Activated CD4-positive, alpha-beta T cell treated with anti-CD3 and anti-CD28 coated beads for 36 hours (primary cell): Measurements from ENCODE around the gene CSF1R. TPM values are rescaled to one million over a fixed set of nuclear protein-coding genes. Genes with fewer than 3 reads are reported as not detected.

ENCODE experiments used
- ATAC-seq: fragments of 200-7000 bp; cut with Tn5 transposase; one replicate; pipeline ENCODE4 v1.10.0; 2021; ENCODE audit warnings: mild to moderate bottlenecking, moderate library complexity
- CTCF ChIA-PET: fragments of 350-600 bp; sonication (Branson Sonifier 250); formaldehyde crosslinking; loops from one replicate; lab custom pipeline; 2021; ENCODE audit warnings: antibody characterized with exemption; lab: Charles Lee
- POLR2A ChIA-PET: fragments of 350-600 bp; sonication (Branson Sonifier 250); formaldehyde crosslinking; loops from one replicate; lab custom pipeline; 2021; ENCODE audit warnings: antibody characterized with exemption, inconsistent platforms; lab: Charles Lee
- DNase-seq: peaks from one replicate; pipeline ENCODE4 v3.0.0-alpha.2; 2020
- H3K27ac Mint-ChIP-seq: one replicate; pipeline ENCODE4 v1.8.0; 2021; ENCODE audit warnings: mixed read lengths
- H3K27me3 Mint-ChIP-seq: one replicate; pipeline ENCODE4 v1.8.0; 2021; ENCODE audit warnings: mixed read lengths
- H3K36me3 Mint-ChIP-seq: one replicate; pipeline ENCODE4 v1.8.0; 2021; ENCODE audit warnings: low read depth, mixed read lengths
- H3K4me1 Mint-ChIP-seq: one replicate; pipeline ENCODE4 v1.8.0; 2021; ENCODE audit warnings: mixed read lengths
- H3K4me3 Mint-ChIP-seq: one replicate; pipeline ENCODE4 v1.8.0; 2021; ENCODE audit warnings: mild to moderate bottlenecking, moderate library complexity, mixed read lengths
- H3K9me3 Mint-ChIP-seq: one replicate; pipeline ENCODE4 v1.8.0; 2021; ENCODE audit warnings: low read depth, mixed read lengths
- intact Hi-C, 2 experiments: fragments of 100-400 bp; cut with DNase I in 1 of 2; cut with micrococcal nuclease in 1 of 2; formaldehyde crosslinking; loops; one replicate each; pipeline versions ENCODE4 v1.14.2 to v1.15.1; 2022 to 2024; cut with DNase I, micrococcal nuclease
- total RNA-seq, 2 experiments: library from RNA; stranded (reverse); gene quantifications; one replicate each; pipeline ENCODE4 v1.2.3, GENCODE V29; 2021

The CSF1R gene
- total RNA-seq, 2 experiments from 2014 or later = 0.41 to 0.76 TPM

DNA sequence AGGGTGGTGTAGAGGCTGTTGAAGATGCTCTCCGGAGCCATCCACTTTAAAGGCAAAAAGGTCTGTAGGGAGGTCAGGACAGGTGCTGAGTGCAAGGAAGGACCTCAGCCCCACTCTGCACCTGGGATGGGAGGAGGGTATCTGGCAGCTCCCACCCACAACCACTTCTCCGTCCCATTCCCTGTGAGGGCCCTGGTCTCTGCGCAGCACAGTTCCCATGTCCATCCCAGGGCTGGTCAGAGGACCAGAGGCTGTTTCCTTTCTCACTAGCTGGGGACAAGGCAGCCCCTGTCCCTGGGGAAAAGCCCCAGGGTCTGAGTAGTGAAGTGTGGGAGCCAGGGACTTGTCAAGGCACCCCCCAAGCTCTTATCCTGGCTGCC lies 33.7 kb upstream of the CSF1R start:
- no peaks in the 10 kb centered on the region for H3K36me3 Mint-ChIP-seq
- H3K27me3 Mint-ChIP-seq = no peaks in the 10 kb centered on the region
- ChIA-PET POLR2A (no interaction called here), CTCF (interaction anchor here (0.9 kb wide), 1 partner anchor 14 kb away, joined by 3 read pairs; no protein-coding TSS in a partner anchor)
- no peak for DNase-seq
- H3K27ac Mint-ChIP-seq = no peak overlapping the region
- no peaks in the 10 kb centered on the region for H3K4me1 Mint-ChIP-seq
- ATAC-seq = no peak
- intact Hi-C loops = loop anchor here in 1 of 2 experiments (5.0 kb wide), 1 partner anchor 118 kb away; the partner anchor contains the start of genes HMGXB3 and TIGD6
- H3K9me3 Mint-ChIP-seq = no peaks in the 10 kb centered on the region
- no peak overlapping the region for H3K4me3 Mint-ChIP-seq

- ChIA-PET CTCF (interaction anchor here (0.9 to 1.2 kb wide), 2 partner anchors 10 to 15 kb away, joined by 3 read pairs; no protein-coding TSS in a partner anchor), POLR2A (no interaction called here)
- Mint-ChIP-seq H3K27ac (no peak overlapping the region), H3K27me3 (no peaks in the 10 kb centered on the region), H3K4me1 (no peaks in the 10 kb centered on the region), H3K4me3 (no peak overlapping the region), H3K36me3 (no peaks in the 10 kb centered on the region), H3K9me3 (no peaks in the 10 kb centered on the region)
- ATAC-seq (peak; percentile 58), DNase-seq (peak; percentile 35)
- intact Hi-C loops = loop anchor here in 1 of 2 experiments (5.0 kb wide), 1 partner anchor 117 kb away; the partner anchor contains the start of genes HMGXB3 and TIGD6
Observed at GRCh38 chr5:150119421-150120061, 33.2 kb upstream of the CSF1R start.

GRCh38 chr5:150118561-150119229 lies 32.3 kb upstream of the CSF1R start:
- POLR2A ChIA-PET = no interaction called here
- H3K27ac Mint-ChIP-seq = no peak overlapping the region
- H3K4me1 Mint-ChIP-seq = no peaks in the 10 kb centered on the region
- H3K4me3 Mint-ChIP-seq = no peak overlapping the region
- no peaks in the 10 kb centered on the region for H3K36me3 Mint-ChIP-seq
- no peaks in the 10 kb centered on the region for H3K9me3 Mint-ChIP-seq
- intact Hi-C loops = no loop called here
- H3K27me3 Mint-ChIP-seq = no peaks in the 10 kb centered on the region
- ATAC-seq = no peak
- CTCF ChIA-PET = interaction anchor here (0.7 to 1.3 kb wide), 6 partner anchors 9 to 459 kb away, joined by 3 read pairs; no protein-coding TSS in a partner anchor
- DNase-seq = no peak

- intact Hi-C loops = no loop called here
- DNase-seq (no peak), ATAC-seq (no peak)
- no peaks in the 10 kb centered on the region for H3K4me1 Mint-ChIP-seq
- H3K27me3 Mint-ChIP-seq = no peaks in the 10 kb centered on the region
- POLR2A ChIA-PET = no interaction called here
- CTCF ChIA-PET = interaction anchor here (0.7 to 1.3 kb wide), 5 partner anchors 11 to 459 kb away, joined by 3 read pairs; no protein-coding TSS in a partner anchor
- H3K36me3 Mint-ChIP-seq = no peaks in the 10 kb centered on the region
- H3K9me3 Mint-ChIP-seq = no peaks in the 10 kb centered on the region
- H3K4me3 Mint-ChIP-seq = no peak overlapping the region
- H3K27ac Mint-ChIP-seq = no peak overlapping the region
Observed at GRCh38 chr5:150117945-150118560, 31.7 kb upstream of the CSF1R start.

- no peak overlapping the region for H3K27ac Mint-ChIP-seq
- DNase-seq (no peak), ATAC-seq (no peak)
- H3K4me3 Mint-ChIP-seq = no peak overlapping the region
- no peaks in the 10 kb centered on the region for H3K9me3 Mint-ChIP-seq
- POLR2A ChIA-PET = interaction anchor here (0.6 kb wide), 1 partner anchor 126 kb away, joined by 4 read pairs; no protein-coding TSS in a partner anchor
- no peaks in the 10 kb centered on the region for H3K27me3 Mint-ChIP-seq
- CTCF ChIA-PET = interaction anchor here (0.6 kb wide), 1 partner anchor 408 kb away, joined by 4 read pairs; no protein-coding TSS in a partner anchor
- H3K36me3 Mint-ChIP-seq = no peaks in the 10 kb centered on the region
- intact Hi-C loops = no loop called here
- H3K4me1 Mint-ChIP-seq = no peaks in the 10 kb centered on the region
Observed at GRCh38 chr5:150116667-150117400, 30.5 kb upstream of the CSF1R start.

DNA sequence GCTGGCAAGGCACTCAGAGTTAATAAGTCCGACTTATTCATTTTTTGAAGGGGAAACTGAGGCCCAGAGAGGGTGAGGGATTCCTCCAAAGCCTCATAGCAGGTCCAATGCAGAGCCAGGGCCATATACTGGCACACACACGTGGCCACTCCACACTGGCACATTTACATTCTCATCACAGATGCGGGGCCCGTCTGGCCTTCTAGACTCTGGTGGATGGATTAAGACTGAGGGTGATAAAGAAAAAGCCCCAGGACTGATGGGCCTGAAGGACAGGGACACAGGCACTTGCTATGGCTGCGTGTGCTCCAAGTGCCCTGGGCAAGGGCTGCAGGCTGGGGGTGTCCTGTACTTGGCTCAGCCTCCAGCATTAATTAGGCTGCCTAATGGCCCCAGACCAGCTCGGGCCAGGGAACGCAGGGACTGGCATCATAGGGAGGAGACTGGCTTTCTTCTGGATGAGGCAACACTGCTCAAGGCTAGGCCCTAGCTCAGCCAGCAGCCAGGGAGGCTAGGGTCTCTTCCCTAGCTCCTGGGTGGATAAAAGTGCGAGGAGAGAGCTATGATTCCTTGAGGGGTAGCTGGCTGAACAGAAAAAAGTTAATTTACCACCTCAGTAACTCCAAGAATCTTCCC lies 28.5 kb upstream of the CSF1R start:
- H3K36me3 Mint-ChIP-seq = no peaks in the 10 kb centered on the region
- ATAC-seq (no peak), DNase-seq (no peak)
- H3K9me3 Mint-ChIP-seq = no peaks in the 10 kb centered on the region
- intact Hi-C loops = no loop called here
- no peak overlapping the region for H3K27ac Mint-ChIP-seq
- no peak overlapping the region for H3K4me3 Mint-ChIP-seq
- H3K27me3 Mint-ChIP-seq = no peaks in the 10 kb centered on the region
- ChIA-PET CTCF (no interaction called here), POLR2A (no interaction called here)
- H3K4me1 Mint-ChIP-seq = no peaks in the 10 kb centered on the region

- intact Hi-C loops = no loop called here
- H3K9me3 Mint-ChIP-seq = no peaks in the 10 kb centered on the region
- ChIA-PET POLR2A (no interaction called here), CTCF (interaction anchor here (1.0 kb wide), 1 partner anchor 12 kb away, joined by 5 read pairs; no protein-coding TSS in a partner anchor)
- H3K4me3 Mint-ChIP-seq = no peak overlapping the region
- DNase-seq (no peak), ATAC-seq (no peak)
- no peaks in the 10 kb centered on the region for H3K4me1 Mint-ChIP-seq
- no peaks in the 10 kb centered on the region for H3K27me3 Mint-ChIP-seq
- no peaks in the 10 kb centered on the region for H3K36me3 Mint-ChIP-seq
- H3K27ac Mint-ChIP-seq = no peak overlapping the region
Observed at GRCh38 chr5:150114102-150114641, 27.8 kb upstream of the CSF1R start.

GRCh38 chr5:150113047-150113744 lies 26.8 kb upstream of the CSF1R start:
- Mint-ChIP-seq H3K9me3 (no peaks in the 10 kb centered on the region), H3K36me3 (no peaks in the 10 kb centered on the region), H3K4me1 (no peaks in the 10 kb centered on the region), H3K27me3 (no peaks in the 10 kb centered on the region), H3K27ac (no peak overlapping the region), H3K4me3 (no peak overlapping the region)
- CTCF ChIA-PET = no interaction called here
- no peak for DNase-seq
- intact Hi-C loops = no loop called here
- no peak for ATAC-seq
- POLR2A ChIA-PET = no interaction called here

- intact Hi-C loops = no loop called here
- CTCF ChIA-PET = interaction anchor here (1.5 kb wide), 1 partner anchor 60 kb away, joined by 4 read pairs; no protein-coding TSS in a partner anchor
- no peak overlapping the region for H3K27ac Mint-ChIP-seq
- POLR2A ChIA-PET = no interaction called here
- no peak for DNase-seq
- no peaks in the 10 kb centered on the region for H3K9me3 Mint-ChIP-seq
- H3K4me1 Mint-ChIP-seq = no peaks in the 10 kb centered on the region
- no peaks in the 10 kb centered on the region for H3K36me3 Mint-ChIP-seq
- H3K27me3 Mint-ChIP-seq = no peaks in the 10 kb centered on the region
- H3K4me3 Mint-ChIP-seq = no peak overlapping the region
- no peak for ATAC-seq
Observed at GRCh38 chr5:150112201-150113046, 26.1 kb upstream of the CSF1R start.
